HAP-1 (cell line): ENCODE measurements around the gene GRB7.

ENCODE experiments used
- DNase-seq, 2 experiments: peaks; one replicate each; pipeline ENCODE4 v3.0.0-alpha.2; 2016 to 2020; ENCODE audit warnings: low spot score in 2 of 2
- H3K27me3 ChIP-seq: fragments of 250-450 bp; sonication (Bioruptor Pico); 2 replicates; pipeline ENCODE4 v1.5.1; 2020; ENCODE audit warnings: low read depth, mild to moderate bottlenecking, moderate library complexity
- H3K36me3 ChIP-seq: fragments of 250-450 bp; sonication (Bioruptor Pico); replicated peaks from 2 replicates; pipeline ENCODE4 v1.5.1; 2020; ENCODE audit warnings: mild to moderate bottlenecking
- H3K4me1 ChIP-seq: fragments of 250-450 bp; sonication (Bioruptor Pico); 2 replicates; pipeline ENCODE4 v1.5.1; 2020; ENCODE audit warnings: mild to moderate bottlenecking
- H3K4me3 ChIP-seq: fragments of 250-450 bp; sonication (Bioruptor Pico); 2 replicates; pipeline ENCODE4 v1.5.1; 2020; ENCODE audit warnings: mild to moderate bottlenecking, moderate library complexity
- H3K9me3 ChIP-seq: fragments of 250-450 bp; sonication (Bioruptor Pico); 2 replicates; pipeline ENCODE4 v1.5.1; 2020; ENCODE audit warnings: mild to moderate bottlenecking, moderate library complexity
- in situ Hi-C: fragments of 300-500 bp; cut with MboI; formaldehyde crosslinking; loops from 3 replicates; pipeline ENCODE4 v1.14.3; 2020; ENCODE audit warnings: low sequenced_read_pairs, inconsistent platforms, mixed read lengths

Gene GRB7

DNA sequence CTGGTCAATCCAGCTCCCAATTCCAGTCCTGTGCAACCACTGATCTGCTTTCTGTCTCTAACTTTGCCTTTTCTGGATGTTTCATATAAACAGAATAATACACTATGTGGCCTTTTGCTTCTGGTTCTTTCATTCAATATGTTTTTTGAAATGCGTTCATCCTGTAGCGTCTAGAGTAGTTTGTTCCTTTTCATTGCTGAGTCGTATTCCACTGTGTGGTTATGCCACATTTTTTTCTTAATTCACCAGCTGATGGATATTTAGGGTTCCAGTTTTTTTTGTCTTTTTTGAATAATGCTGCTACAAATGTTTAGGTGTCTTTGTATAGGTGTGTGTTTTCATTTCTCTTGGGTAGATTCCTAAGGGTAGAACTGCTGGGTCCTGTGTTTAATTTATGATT, 5.2 kb upstream of the GRB7 start:
- no peaks in the 10 kb centered on the region for H3K27me3 ChIP-seq
- H3K4me3 ChIP-seq: no peak overlapping the region
- peaks cover 11% of the 10 kb centered on the region for H3K36me3 ChIP-seq
- DNase-seq: no peak
- H3K9me3 ChIP-seq: no peaks in the 10 kb centered on the region
- in situ Hi-C loops: no loop called here
- H3K4me1 ChIP-seq: peaks cover 5% of the 10 kb centered on the region; the same call in 1 of the 2 replicates

DNA sequence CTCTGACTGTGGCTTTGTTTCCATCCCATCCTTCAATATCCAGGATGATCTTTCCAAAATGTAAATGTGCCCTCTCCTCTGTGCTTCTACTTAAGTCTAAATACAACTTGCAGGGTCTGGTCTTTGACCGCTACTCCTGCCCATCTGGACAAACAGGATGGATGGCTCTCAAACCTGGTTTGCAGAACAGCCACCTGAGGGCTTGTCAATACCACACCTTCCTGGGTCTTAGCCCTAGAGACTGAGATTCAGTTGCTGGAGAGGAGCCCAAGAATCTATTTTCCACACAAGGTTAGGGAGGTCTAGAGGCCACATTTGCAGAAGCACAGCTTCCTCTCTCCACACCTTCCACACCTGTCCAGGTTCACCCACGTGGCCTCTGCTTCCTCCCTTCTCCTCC, 1.9 kb upstream of the GRB7 start:
- H3K4me1 ChIP-seq: no peaks in the 10 kb centered on the region
- H3K36me3 ChIP-seq: no peaks in the 10 kb centered on the region
- in situ Hi-C loops: no loop called here
- H3K9me3 ChIP-seq: no peaks in the 10 kb centered on the region
- H3K4me3 ChIP-seq: no peak overlapping the region
- no peaks in the 10 kb centered on the region for H3K27me3 ChIP-seq
- DNase-seq: no peak

DNA sequence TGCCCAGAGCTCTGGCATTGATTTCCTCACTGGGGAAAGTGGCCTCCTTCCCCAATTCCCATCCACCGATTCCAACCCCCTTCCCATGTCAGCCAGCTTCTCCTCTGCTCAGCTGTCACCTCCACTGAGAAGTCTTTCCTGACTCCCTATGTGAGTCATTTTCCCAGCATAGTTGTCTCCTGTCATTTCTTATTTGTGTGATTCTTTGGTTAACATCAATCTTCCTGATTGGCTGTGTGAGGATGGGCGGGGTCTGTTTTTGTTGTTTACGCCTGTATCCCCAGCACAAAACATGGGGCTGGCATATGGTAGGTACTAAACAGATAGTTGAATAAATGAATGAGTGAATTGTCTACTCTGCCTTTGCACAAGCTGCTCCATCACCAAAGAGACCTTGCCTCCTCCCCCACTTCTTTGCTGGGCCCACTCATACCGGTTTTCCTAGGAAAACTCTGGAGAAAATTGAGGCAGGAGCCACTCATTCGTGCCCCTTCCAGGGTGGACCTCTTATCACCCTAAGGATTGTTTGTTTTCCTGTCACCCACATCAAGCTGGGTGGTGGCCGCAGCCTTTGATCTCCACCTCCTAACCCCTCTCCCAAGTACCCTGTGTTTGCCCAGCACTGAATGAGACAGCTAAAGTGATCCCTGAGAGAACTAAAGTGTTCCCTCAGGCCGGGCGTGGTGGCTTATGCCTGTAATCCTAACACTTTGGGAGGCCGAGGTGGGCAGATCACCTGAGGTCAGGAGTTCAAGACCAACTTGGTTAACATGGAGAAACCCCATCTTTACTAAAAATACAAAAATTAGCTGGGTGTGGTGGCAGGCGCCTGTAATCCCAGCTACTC, 1.2 kb upstream of the GRB7 start:
- no peaks in the 10 kb centered on the region for H3K36me3 ChIP-seq
- no peaks in the 10 kb centered on the region for H3K4me1 ChIP-seq
- no peaks in the 10 kb centered on the region for H3K27me3 ChIP-seq
- DNase-seq: no peak
- in situ Hi-C loops: no loop called here
- H3K9me3 ChIP-seq: no peaks in the 10 kb centered on the region
- no peak overlapping the region for H3K4me3 ChIP-seq

DNA sequence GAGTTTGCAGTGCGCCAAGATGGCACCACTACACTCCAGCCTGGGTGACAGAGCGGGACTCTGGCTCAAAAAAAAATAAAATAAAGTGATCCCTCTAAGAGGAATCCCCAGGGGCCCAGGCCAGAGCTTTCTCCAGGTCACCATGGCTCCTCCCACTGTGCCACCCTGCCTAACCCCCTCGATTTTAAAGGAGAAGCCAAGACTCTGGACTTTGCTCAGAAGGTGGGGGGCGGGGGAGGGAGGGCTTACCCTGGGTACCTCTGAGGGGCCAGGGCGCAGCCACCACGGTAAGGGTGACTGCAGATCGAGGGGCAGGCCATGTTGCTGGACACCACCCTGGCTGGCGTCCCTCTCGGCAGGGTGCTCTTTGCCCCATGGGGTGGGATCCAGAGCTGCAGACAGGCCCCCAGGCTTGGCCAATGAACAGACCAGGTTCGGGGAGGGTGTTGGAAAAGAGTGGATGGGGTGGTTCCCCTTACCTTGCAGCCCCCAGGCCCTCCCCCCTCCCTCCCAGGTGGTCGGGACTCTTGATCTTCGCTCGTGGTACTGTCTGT, 455 bp upstream of the GRB7 start:
- in situ Hi-C loops: no loop called here
- Histone ChIP-seq H3K4me1 (no peaks in the 10 kb centered on the region), H3K27me3 (no peaks in the 10 kb centered on the region), H3K9me3 (no peaks in the 10 kb centered on the region), H3K36me3 (no peaks in the 10 kb centered on the region), H3K4me3 (no peak overlapping the region)
- DNase-seq: no peak

DNA sequence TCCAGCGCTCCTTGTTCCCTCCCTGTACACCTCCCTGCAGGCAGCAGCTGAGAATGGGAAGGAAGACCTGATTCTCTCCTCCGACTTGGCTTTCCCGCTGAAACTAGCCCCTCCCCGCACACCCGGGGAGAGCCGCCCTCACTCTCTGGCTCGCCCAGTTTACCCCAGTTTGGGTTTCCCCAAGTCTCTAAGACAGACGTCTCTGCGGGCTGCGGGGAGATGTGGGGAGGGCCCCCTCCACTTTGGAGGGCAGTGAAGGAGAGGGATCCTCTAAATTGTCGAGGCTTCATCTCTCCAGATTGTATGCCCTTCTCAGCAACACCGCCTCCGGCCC, 797 bp downstream of the GRB7 start:
- H3K4me3 ChIP-seq: no peak overlapping the region
- no peaks in the 10 kb centered on the region for H3K9me3 ChIP-seq
- DNase-seq: no peak
- H3K27me3 ChIP-seq: no peaks in the 10 kb centered on the region
- no peaks in the 10 kb centered on the region for H3K36me3 ChIP-seq
- in situ Hi-C loops: no loop called here
- H3K4me1 ChIP-seq: no peaks in the 10 kb centered on the region

DNA sequence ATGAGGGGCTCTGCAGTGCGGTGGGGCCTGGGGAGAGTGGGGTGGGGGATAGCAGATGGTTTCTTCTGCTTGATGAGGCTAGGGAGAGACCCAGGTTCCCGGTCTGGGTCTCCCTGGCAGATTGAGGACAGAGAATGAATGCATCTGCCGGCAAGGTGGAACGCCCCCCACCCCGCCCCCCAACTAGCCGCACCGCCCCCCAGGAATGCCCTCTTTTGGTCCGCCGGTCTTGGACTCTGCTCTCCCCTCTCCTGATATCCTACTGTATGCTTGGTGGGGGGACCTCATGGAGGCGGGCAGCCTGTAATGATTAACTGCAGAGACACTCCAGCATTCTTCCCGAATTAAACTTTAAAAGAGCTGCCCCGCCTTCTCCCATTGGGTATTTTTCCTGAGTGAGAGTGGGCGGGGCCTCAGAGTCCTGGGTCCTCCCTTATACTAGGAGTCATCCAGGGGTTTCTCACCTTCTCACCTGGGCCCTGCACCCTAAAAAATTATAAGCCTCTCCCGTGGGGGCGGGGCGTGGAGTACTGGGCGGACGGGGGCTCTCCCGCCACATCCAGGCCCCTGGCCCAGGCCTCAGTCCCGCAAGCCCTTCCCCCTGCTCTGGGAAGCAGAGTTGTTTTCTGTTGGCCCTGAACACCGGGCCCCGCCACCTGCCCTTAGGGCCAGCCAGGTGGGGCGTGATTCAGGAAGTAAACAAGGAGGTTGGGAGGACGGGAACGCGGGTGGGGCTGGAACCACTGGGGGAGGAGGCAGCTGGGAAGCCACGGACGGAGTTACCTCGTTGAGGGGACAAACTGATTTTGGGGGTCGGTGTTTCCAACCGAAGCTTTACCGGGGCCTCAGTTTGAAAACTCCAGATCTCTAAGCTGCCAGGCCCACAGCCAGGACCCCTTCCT, 1.5 kb downstream of the GRB7 start:
- Histone ChIP-seq H3K36me3 (no peaks in the 10 kb centered on the region), H3K27me3 (no peaks in the 10 kb centered on the region), H3K4me3 (no peak overlapping the region), H3K9me3 (no peaks in the 10 kb centered on the region), H3K4me1 (no peaks in the 10 kb centered on the region)
- peak in 1 of 2 experiments; percentile 51 for DNase-seq
- in situ Hi-C loops: no loop called here

DNA sequence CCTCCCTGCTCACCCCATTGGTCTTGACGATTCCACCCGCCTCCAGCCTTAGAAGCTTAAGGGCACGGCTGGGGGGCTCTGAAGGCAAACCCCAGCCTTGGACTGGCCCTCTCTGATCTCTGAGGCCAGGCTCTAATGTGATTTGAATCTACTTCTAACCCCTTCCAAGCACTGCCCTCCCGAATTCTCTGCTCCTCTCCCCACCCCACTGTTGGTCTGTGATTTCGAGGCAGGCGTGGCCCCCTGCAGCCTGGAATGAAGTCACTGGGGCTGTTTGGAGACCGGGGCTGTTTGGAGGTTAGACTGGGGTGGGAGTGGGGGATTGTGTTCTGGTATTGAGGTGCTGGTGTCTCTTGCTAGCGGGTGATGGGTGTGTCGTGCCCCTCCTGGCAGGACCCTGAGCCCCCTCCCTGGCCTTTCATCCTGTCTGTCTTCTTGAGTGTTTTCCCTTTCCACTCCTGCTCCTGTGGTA, 2.2 kb downstream of the GRB7 start:
- Histone ChIP-seq H3K36me3 (no peaks in the 10 kb centered on the region), H3K27me3 (no peaks in the 10 kb centered on the region), H3K4me1 (no peaks in the 10 kb centered on the region), H3K4me3 (no peak overlapping the region), H3K9me3 (no peaks in the 10 kb centered on the region)
- in situ Hi-C loops: no loop called here
- no peak for DNase-seq

DNA sequence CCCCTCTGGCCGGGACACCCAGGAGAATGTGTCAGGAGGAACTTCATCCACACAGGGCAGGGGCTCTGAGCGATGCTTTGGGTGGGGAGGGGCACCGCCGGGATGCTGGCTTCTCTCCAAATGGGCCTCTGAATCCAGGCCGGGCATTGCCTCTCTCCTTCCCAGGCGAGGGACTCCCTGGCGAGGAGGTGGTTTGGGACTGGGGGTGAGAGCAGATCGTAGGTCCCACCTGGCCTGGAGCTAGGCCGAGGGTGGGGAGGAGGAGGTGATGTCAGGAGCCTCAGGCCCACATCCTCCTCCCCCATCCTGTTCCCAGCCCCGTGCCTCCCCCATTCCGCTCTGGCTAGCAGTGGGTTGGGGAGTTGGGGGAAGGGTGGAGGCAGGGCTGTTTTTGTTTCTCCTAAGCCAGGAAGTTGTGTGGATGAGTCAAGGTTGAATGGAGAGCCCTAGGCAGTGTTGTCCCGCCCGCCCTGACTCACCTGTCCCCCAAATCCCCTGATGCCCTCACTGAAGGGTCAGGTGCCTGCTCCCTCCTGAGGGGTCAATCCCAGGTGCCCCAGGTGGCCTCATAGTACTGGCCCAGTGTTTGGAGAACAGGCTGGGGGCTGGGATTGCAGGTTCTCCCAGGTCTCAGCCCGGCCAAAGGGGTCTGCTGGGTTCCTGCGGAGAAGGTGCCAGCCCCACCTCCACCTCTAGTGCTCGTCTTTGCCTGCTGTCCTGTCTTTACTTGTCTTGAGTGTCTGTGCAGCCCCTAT, 2.8 kb downstream of the GRB7 start:
- Histone ChIP-seq H3K4me1 (no peaks in the 10 kb centered on the region), H3K4me3 (no peak overlapping the region), H3K9me3 (no peaks in the 10 kb centered on the region), H3K27me3 (no peaks in the 10 kb centered on the region), H3K36me3 (no peaks in the 10 kb centered on the region)
- DNase-seq: no peak
- in situ Hi-C loops: no loop called here

DNA sequence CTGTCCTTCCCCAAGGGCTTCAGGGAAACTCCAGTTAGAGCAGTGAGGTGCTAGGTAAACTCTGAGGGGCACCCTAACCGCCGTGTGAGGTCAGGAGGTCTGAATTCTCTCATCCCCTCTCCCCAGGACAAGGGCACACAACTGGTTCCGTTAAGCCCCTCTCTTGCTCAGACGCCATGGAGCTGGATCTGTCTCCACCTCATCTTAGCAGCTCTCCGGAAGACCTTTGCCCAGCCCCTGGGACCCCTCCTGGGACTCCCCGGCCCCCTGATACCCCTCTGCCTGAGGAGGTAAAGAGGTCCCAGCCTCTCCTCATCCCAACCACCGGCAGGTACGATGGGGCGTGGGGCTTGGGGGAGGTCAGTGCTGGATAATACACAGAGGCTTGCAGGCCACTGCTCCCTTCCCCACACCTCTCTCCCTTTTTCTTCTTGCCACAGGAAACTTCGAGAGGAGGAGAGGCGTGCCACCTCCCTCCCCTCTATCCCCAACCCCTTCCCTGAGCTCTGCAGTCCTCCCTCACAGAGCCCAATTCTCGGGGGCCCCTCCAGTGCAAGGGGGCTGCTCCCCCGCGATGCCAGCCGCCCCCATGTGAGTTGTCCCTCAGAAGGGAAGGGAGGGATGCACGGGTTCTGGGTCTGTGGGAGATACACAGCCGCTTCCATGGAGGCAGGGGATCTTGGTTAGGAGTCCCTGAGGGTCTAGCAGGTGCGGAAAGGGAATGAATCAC, 4.6 kb downstream of the GRB7 start:
- in situ Hi-C loops: no loop called here
- Histone ChIP-seq H3K27me3 (no peaks in the 10 kb centered on the region), H3K36me3 (no peaks in the 10 kb centered on the region)

DNA sequence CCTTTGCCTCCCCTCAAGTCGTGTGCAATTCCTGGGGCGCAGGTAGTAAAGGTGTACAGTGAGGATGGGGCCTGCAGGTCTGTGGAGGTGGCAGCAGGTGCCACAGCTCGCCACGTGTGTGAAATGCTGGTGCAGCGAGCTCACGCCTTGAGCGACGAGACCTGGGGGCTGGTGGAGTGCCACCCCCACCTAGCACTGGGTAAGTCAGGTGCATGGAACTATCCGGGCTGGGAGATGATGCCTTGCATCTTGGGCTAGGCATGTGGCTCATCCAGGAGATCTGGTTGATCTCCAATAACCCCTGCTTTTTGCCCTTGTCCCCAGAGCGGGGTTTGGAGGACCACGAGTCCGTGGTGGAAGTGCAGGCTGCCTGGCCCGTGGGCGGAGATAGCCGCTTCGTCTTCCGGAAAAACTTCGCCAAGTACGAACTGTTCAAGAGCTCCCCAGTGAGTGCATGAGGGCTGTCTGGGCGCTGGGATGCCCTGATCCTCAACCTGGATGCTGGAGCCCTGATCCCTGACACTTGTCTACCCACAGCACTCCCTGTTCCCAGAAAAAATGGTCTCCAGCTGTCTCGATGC, 5.2 kb downstream of the GRB7 start:
- H3K9me3 ChIP-seq: no peaks in the 10 kb centered on the region
- in situ Hi-C loops: no loop called here
- H3K27me3 ChIP-seq: no peaks in the 10 kb centered on the region
- H3K36me3 ChIP-seq: no peaks in the 10 kb centered on the region
- DNase-seq: no peak
- no peak overlapping the region for H3K4me3 ChIP-seq
- H3K4me1 ChIP-seq: no peaks in the 10 kb centered on the region

More for the DNA sequence above, 4.6 kb downstream of the GRB7 start:
- no peak for DNase-seq
- no peaks in the 10 kb centered on the region for H3K9me3 ChIP-seq
- no peak overlapping the region for H3K4me3 ChIP-seq
- no peaks in the 10 kb centered on the region for H3K4me1 ChIP-seq

DNA sequence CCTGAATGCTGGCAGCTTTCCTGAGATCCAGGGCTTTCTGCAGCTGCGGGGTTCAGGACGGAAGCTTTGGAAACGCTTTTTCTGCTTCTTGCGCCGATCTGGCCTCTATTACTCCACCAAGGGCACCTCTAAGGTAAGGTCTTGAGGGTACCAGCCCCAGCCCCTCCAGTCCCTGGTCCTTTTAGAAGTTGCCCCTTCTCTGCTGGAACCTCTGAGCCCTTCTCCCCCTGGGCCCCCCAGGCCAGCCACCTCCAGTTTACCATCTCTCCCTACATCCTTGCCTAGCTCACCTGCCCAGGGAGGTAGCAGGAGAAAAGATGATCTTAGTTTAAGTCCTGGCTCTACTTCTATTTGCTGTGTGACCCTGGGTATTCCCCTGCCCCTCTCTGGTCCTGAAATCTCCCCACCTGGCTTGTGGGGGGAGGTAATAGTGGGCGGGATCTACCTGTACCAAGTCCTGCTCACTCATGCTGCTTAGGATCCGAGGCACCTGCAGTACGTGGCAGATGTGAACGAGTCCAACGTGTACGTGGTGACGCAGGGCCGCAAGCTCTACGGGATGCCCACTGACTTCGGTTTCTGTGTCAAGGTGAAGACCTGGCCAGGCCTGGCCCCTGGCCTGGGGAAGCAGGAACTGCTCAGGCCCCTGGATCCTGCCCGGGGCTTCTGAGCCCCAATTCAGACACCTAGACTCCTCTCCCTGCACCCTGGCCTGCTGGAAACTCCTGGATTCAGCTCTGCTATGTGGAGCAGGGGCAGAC, 6.5 kb downstream of the GRB7 start:
- in situ Hi-C loops: no loop called here
- H3K4me3 ChIP-seq: no peak overlapping the region
- H3K36me3 ChIP-seq: no peaks in the 10 kb centered on the region
- H3K27me3 ChIP-seq: no peaks in the 10 kb centered on the region
- no peaks in the 10 kb centered on the region for H3K9me3 ChIP-seq
- no peaks in the 10 kb centered on the region for H3K4me1 ChIP-seq
- no peak for DNase-seq

DNA sequence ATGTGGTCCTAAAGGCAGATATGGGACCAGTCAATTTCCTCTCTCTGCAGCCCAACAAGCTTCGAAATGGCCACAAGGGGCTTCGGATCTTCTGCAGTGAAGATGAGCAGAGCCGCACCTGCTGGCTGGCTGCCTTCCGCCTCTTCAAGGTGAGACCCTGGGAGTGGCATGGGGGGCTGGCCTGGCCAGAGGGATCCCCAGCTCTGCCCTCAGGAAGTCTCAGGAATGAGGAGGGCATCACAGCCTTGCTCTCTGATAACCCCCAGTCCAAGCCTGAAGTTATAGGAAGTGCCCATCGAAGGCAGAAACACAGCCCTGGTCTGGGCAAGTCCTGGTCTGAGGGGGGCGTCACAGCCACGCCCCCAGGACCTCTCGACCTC, 7.1 kb downstream of the GRB7 start:
- H3K9me3 ChIP-seq: no peaks in the 10 kb centered on the region
- H3K27me3 ChIP-seq: no peaks in the 10 kb centered on the region
- no peak overlapping the region for H3K4me3 ChIP-seq
- DNase-seq: no peak
- H3K36me3 ChIP-seq: no peaks in the 10 kb centered on the region
- H3K4me1 ChIP-seq: no peaks in the 10 kb centered on the region
- in situ Hi-C loops: no loop called here
